Keratinocyte (primary cell): Measurements from ENCODE around the gene SAMD3.

Source experiments
- CTCF ChIP-seq, 3 experiments: IDR thresholded peaks in 1 of 3; conservative IDR thresholded peaks in 1 of 3; optimal IDR thresholded peaks in 1 of 3; 2 replicates in 2 of 3; 3 replicates in 1 of 3; pipeline versions ENCODE3 to v1.5.1; 2011; ENCODE audit warnings: low read length in 3 of 3, mild to moderate bottlenecking in 3 of 3, moderate library complexity in 2 of 3, control low read depth in 1 of 3, inconsistent platforms in 1 of 3; ENCODE audit not compliant: insufficient read depth in 2 of 3; ENCODE audit errors: extremely low read depth in 1 of 3
- EZH2 ChIP-seq: IDR thresholded peaks from one replicate; pipeline ENCODE4 v1.6.1; 2012; ENCODE audit warnings: inconsistent platforms, mild to moderate bottlenecking, low read length, moderate library complexity

GRCh38 chr6:130147111-130147510 lies 75.6 kb downstream of the SAMD3 start:
- TF ChIP-seq CTCF (optimal IDR thresholded peaks at IDR 0.05 in 1 of 3, IDR thresholded peaks at IDR 0.05 in 1 of 3, conservative IDR thresholded peaks at IDR 0.05 in 1 of 3; ENCODE audit: extremely low read depth in 1 of 3, insufficient read depth in 2 of 3, low read length in 3 of 3) (no peak), EZH2 (no peak)
